ENCODE results near the gene GNB1. TPM values are rescaled to one million over a fixed set of nuclear protein-coding genes. Genes with fewer than 3 reads are reported as not detected.
A peak's percentile ranks its signal among the peaks of the same experiment; 100 is the strongest.

GNB1 gene
- total and polyA plus RNA-seq, 9 of the 15 experiments (the other 6 are each of a cell fraction or from before 2014, with no cell fraction given) = 34.3 to 388 (median 114) TPM

DNA sequence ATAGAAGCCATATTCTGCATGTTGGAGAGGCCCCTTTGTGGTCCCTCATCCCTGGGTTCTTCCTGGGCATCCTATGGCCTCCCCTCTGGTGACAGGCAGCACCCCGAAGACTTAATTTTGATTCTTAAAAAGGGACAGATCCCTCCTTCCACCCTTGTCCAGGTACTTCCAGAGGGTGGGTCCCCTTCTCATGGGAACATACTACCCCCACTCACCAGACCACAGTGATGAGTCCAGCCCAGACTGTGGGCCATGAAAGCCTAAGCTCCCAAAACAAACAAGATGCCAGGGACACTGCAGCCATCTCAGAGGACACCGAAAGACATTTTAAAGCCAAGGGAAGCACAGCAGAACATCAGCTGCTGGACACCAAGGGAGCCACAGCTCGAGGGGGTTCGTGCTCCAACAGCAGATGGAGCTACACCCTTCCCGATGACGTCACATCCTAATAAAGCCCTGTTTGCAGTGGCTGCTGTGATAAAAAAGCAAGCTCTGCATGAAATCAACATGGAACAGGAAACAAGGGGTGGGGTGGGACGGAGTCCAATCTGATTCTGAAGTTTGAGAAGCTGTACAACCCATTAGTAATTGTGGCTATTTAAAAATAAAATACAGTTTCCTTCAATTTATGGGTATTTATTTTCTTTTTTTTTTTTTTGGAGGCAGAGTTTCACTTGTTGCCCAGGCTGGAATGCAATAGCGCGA is 32.4 kb downstream of the GNB1 start (continued):
- TF ChIP-seq BRD9 (IDR thresholded peaks at IDR 0.05; ENCODE audit: low read depth, partially characterized antibody) (no peak), MYNN (IDR thresholded peaks at IDR 0.05) (no peak), MYNN (CRISPR knock-in tag; IDR thresholded peaks at IDR 0.05) (no peak), TAL1 (IDR thresholded peaks at IDR 0.05) (peak; percentile 50), RBM14 (IDR thresholded peaks at IDR 0.05; ENCODE audit: borderline replicate concordance, insufficient read depth, low read depth, low read length) (no peak), HEY1 (CRISPR knock-in tag; IDR thresholded peaks at IDR 0.05; ENCODE audit: borderline replicate concordance) (no peak), RFX1 (IDR thresholded peaks at IDR 0.05) (no peak), THRAP3 (IDR thresholded peaks at IDR 0.05; ENCODE audit: borderline replicate concordance) (no peak), SLC30A9 (CRISPR knock-in tag; IDR thresholded peaks at IDR 0.05) (no peak), BRF1 (IDR thresholded peaks at IDR 0.05; ENCODE audit: borderline replicate concordance, extremely low read depth, insufficient read length) (no peak), SAP30 (IDR thresholded peaks at IDR 0.05; ENCODE audit: borderline replicate concordance, insufficient read depth, low read depth, low read length, poor library complexity, severe bottlenecking) (no peak), TRIM24 (IDR thresholded peaks at IDR 0.05) (no peak), CBX5 (IDR thresholded peaks at IDR 0.05; ENCODE audit: borderline replicate concordance, low read depth) (no peak), ARID1B (IDR thresholded peaks at IDR 0.05) (peak; percentile 66; the same call in 1 of the 2 replicates), TCF3 (CRISPR knock-in tag; IDR thresholded peaks at IDR 0.05) (peak; percentile 67), RFX7 (CRISPR knock-in tag; IDR thresholded peaks at IDR 0.05) (no peak), NFATC3 (IDR thresholded peaks at IDR 0.05) (no peak), HDAC2 (IDR thresholded peaks at IDR 0.05) (peak; percentile 46; the same call in 1 of the 2 replicates), TEAD4 (IDR thresholded peaks at IDR 0.05; ENCODE audit: low read length) (peak; percentile 50), TEAD4 (CRISPR knock-in tag; IDR thresholded peaks at IDR 0.05; ENCODE audit: borderline replicate concordance) (0 out of 2 replicates have a peak, but pooled peaks have one; percentile 42)
- TF ChIP-seq, protein P1, sequence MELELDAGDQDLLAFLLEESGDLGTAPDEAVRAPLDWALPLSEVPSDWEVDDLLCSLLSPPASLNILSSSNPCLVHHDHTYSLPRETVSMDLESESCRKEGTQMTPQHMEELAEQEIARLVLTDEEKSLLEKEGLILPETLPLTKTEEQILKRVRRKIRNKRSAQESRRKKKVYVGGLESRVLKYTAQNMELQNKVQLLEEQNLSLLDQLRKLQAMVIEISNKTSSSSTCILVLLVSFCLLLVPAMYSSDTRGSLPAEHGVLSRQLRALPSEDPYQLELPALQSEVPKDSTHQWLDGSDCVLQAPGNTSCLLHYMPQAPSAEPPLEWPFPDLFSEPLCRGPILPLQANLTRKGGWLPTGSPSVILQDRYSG (tag; conservative IDR thresholded peaks at IDR 0.05; ENCODE audit: low read depth) = peak; percentile 41; the same call in 1 of the 2 replicates
- TF ChIP-seq, protein P2, sequence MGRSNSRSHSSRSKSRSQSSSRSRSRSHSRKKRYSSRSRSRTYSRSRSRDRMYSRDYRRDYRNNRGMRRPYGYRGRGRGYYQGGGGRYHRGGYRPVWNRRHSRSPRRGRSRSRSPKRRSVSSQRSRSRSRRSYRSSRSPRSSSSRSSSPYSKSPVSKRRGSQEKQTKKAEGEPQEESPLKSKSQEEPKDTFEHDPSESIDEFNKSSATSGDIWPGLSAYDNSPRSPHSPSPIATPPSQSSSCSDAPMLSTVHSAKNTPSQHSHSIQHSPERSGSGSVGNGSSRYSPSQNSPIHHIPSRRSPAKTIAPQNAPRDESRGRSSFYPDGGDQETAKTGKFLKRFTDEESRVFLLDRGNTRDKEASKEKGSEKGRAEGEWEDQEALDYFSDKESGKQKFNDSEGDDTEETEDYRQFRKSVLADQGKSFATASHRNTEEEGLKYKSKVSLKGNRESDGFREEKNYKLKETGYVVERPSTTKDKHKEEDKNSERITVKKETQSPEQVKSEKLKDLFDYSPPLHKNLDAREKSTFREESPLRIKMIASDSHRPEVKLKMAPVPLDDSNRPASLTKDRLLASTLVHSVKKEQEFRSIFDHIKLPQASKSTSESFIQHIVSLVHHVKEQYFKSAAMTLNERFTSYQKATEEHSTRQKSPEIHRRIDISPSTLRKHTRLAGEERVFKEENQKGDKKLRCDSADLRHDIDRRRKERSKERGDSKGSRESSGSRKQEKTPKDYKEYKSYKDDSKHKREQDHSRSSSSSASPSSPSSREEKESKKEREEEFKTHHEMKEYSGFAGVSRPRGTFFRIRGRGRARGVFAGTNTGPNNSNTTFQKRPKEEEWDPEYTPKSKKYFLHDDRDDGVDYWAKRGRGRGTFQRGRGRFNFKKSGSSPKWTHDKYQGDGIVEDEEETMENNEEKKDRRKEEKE (IDR thresholded peaks at IDR 0.05; ENCODE audit: borderline replicate concordance in 1 of 2, control insufficient read depth in 1 of 2, low read depth in 2 of 2, low read length in 1 of 2) = peak in 1 of 2 experiments; percentile 66; a peak in 1 of 4 replicates
- TF ChIP-seq, protein P3, sequence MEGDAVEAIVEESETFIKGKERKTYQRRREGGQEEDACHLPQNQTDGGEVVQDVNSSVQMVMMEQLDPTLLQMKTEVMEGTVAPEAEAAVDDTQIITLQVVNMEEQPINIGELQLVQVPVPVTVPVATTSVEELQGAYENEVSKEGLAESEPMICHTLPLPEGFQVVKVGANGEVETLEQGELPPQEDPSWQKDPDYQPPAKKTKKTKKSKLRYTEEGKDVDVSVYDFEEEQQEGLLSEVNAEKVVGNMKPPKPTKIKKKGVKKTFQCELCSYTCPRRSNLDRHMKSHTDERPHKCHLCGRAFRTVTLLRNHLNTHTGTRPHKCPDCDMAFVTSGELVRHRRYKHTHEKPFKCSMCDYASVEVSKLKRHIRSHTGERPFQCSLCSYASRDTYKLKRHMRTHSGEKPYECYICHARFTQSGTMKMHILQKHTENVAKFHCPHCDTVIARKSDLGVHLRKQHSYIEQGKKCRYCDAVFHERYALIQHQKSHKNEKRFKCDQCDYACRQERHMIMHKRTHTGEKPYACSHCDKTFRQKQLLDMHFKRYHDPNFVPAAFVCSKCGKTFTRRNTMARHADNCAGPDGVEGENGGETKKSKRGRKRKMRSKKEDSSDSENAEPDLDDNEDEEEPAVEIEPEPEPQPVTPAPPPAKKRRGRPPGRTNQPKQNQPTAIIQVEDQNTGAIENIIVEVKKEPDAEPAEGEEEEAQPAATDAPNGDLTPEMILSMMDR (IDR thresholded peaks at IDR 0.05 in 2 of 3, conservative IDR thresholded peaks at IDR 0.05 in 1 of 3; ENCODE audit: insufficient read depth in 2 of 3, low read depth in 1 of 3, low read length in 3 of 3) = peak; percentile 56 to 78 (median 68)
